ENCODE measurements around the gene ZNF141. TPM values are rescaled to one million over a fixed set of nuclear protein-coding genes. Genes with fewer than 3 reads are reported as not detected.

ZNF141 gene
- total and polyA plus RNA-seq, 2 experiments from 2014 or later = 18.5 to 58.1 TPM

DNA sequence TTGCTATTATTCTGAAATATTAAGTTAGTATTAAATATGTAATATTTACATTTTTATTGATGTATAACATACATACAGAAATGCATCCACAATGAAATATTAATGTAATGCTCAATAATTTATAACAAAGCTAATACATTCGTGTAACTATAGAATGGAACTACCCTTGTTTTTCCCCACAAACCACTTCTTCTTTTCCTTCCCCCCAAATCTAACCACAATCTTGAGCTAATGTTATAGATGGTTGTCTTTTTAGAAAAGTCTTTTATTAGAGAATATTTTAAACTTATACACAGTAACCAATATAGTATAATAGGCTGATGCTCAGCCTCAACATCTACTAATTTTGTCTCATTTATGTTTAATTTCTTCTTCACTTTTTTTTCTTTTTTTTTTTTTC is 27.8 kb upstream of the ZNF141 start (continued):
- TF ChIP-seq, protein P1, sequence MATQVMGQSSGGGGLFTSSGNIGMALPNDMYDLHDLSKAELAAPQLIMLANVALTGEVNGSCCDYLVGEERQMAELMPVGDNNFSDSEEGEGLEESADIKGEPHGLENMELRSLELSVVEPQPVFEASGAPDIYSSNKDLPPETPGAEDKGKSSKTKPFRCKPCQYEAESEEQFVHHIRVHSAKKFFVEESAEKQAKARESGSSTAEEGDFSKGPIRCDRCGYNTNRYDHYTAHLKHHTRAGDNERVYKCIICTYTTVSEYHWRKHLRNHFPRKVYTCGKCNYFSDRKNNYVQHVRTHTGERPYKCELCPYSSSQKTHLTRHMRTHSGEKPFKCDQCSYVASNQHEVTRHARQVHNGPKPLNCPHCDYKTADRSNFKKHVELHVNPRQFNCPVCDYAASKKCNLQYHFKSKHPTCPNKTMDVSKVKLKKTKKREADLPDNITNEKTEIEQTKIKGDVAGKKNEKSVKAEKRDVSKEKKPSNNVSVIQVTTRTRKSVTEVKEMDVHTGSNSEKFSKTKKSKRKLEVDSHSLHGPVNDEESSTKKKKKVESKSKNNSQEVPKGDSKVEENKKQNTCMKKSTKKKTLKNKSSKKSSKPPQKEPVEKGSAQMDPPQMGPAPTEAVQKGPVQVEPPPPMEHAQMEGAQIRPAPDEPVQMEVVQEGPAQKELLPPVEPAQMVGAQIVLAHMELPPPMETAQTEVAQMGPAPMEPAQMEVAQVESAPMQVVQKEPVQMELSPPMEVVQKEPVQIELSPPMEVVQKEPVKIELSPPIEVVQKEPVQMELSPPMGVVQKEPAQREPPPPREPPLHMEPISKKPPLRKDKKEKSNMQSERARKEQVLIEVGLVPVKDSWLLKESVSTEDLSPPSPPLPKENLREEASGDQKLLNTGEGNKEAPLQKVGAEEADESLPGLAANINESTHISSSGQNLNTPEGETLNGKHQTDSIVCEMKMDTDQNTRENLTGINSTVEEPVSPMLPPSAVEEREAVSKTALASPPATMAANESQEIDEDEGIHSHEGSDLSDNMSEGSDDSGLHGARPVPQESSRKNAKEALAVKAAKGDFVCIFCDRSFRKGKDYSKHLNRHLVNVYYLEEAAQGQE (IDR thresholded peaks at IDR 0.05; ENCODE audit: unreplicated experiment) = no peak
- TF ChIP-seq POLR2AphosphoS5 (IDR thresholded peaks at IDR 0.05; ENCODE audit: low read depth) = no peak
- no peak for TF ChIP-seq ZNF331 (CRISPR knock-in tag; IDR thresholded peaks at IDR 0.05; ENCODE audit: low read depth)
- no peak for TF ChIP-seq JUNB (IDR thresholded peaks at IDR 0.05; ENCODE audit: unreplicated experiment)
- TF ChIP-seq, protein P2, sequence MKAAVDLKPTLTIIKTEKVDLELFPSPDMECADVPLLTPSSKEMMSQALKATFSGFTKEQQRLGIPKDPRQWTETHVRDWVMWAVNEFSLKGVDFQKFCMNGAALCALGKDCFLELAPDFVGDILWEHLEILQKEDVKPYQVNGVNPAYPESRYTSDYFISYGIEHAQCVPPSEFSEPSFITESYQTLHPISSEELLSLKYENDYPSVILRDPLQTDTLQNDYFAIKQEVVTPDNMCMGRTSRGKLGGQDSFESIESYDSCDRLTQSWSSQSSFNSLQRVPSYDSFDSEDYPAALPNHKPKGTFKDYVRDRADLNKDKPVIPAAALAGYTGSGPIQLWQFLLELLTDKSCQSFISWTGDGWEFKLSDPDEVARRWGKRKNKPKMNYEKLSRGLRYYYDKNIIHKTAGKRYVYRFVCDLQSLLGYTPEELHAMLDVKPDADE (IDR thresholded peaks at IDR 0.05) = no peak

DNA sequence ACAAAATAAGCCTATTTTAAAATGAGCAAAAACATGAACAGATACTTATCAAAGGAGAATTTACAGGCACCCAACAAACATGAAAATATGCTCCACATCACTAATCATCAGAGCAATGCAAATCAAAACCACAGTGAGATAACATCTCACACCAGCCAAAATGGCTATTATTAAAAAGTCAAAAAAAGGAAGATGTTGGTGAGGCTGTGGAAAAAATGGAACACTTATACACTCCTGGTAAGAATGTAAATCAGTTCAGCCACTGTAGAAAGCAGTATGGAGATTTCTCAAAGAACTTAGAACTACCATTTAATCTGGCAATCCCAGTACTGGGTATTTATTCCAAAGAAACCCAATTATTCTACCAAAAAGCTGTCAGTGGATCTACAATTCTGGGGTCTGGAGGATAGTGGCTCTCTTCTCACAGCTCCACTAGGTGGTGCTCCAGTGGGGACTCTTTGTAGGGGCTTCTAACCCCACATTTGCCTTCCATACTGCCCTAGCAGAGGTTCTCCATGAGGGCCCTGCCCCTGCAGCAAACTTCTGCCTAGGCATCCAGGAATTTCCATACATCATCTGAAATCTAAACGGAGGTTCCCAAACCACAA is 23.2 kb upstream of the ZNF141 start:
- no peaks in the 10 kb centered on the region for H3K27me3 ChIP-seq (ENCODE audit: insufficient read depth)
- no peaks in the 10 kb centered on the region for H4K20me1 ChIP-seq (replicated peaks; ENCODE audit: insufficient read depth)
- no peaks in the 10 kb centered on the region for H3F3A ChIP-seq (replicated peaks; ENCODE audit: low read depth)
- Mint-ChIP-seq H3K4me1 (no peaks in the 10 kb centered on the region; the same call in 2 of the 3 replicates), H3K27me3 (ENCODE audit: insufficient read depth, low read depth, poor library complexity) (peaks cover 4% of the 10 kb centered on the region), H3K9me3 (peaks cover 66% of the 10 kb centered on the region), H3K36me3 (ENCODE audit: low read depth) (peaks cover 13% of the 10 kb centered on the region; the same call in 1 of the 3 replicates), H3K27ac (no peak overlapping the region), H3K4me3 (no peak overlapping the region)
- H3K9me2 ChIP-seq (ENCODE audit: insufficient read depth) = no peaks in the 10 kb centered on the region
- ATAC-seq = no peak
- H3K36me3 ChIP-seq (ENCODE audit: insufficient read depth) = no peaks in the 10 kb centered on the region
- H3K4me2 ChIP-seq = no peak overlapping the region
- TF ChIP-seq, protein P3, sequence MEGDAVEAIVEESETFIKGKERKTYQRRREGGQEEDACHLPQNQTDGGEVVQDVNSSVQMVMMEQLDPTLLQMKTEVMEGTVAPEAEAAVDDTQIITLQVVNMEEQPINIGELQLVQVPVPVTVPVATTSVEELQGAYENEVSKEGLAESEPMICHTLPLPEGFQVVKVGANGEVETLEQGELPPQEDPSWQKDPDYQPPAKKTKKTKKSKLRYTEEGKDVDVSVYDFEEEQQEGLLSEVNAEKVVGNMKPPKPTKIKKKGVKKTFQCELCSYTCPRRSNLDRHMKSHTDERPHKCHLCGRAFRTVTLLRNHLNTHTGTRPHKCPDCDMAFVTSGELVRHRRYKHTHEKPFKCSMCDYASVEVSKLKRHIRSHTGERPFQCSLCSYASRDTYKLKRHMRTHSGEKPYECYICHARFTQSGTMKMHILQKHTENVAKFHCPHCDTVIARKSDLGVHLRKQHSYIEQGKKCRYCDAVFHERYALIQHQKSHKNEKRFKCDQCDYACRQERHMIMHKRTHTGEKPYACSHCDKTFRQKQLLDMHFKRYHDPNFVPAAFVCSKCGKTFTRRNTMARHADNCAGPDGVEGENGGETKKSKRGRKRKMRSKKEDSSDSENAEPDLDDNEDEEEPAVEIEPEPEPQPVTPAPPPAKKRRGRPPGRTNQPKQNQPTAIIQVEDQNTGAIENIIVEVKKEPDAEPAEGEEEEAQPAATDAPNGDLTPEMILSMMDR (conservative IDR thresholded peaks at IDR 0.05; ENCODE audit: low read depth in 2 of 2) = peak; percentile 47 to 57
- TF ChIP-seq STAT1 (IDR thresholded peaks at IDR 0.05; ENCODE audit: unreplicated experiment) = no peak
- H3K79me2 ChIP-seq (replicated peaks; ENCODE audit: insufficient read depth) = no peaks in the 10 kb centered on the region
- peak; percentile 39 for DNase-seq (ENCODE audit: low spot score)
- no peak overlapping the region for H2AFZ ChIP-seq
- no peaks in the 10 kb centered on the region for H3K4me1 ChIP-seq (ENCODE audit: insufficient read depth)
- no peak overlapping the region for H3K4me3 ChIP-seq
- H3K27ac ChIP-seq (ENCODE audit: low read depth) = no peak overlapping the region

Data from GM23338 (cell line).